Left renal pelvis (tissue), 4 donors: ENCODE measurements around the gene UCP1. TPM values are rescaled to one million over a fixed set of nuclear protein-coding genes. Genes with fewer than 3 reads are reported as not detected.
A peak's percentile ranks its signal among the peaks of the same experiment; 100 is the strongest.

ENCODE experiments used
- DNase-seq, 4 donors: peaks; one replicate each; pipeline ENCODE4 v3.0.0-alpha.2; 2013; ENCODE audit warnings: low read depth in 4 of 4, low spot score in 3 of 4
- polyA plus RNA-seq, 4 donors: library from polyadenylated mRNA; unstranded; fragments of 120-200 nt; gene quantifications; one replicate each; pipeline ENCODE4 v1.2.1, GENCODE V29; 2013; ENCODE audit not compliant: insufficient read length in 4 of 4

Gene UCP1, protein sequence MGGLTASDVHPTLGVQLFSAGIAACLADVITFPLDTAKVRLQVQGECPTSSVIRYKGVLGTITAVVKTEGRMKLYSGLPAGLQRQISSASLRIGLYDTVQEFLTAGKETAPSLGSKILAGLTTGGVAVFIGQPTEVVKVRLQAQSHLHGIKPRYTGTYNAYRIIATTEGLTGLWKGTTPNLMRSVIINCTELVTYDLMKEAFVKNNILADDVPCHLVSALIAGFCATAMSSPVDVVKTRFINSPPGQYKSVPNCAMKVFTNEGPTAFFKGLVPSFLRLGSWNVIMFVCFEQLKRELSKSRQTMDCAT
- polyA plus RNA-seq, result under 1 TPM in 1 of 4 donors, not detected in 3; 0.29 TPM

DNA sequence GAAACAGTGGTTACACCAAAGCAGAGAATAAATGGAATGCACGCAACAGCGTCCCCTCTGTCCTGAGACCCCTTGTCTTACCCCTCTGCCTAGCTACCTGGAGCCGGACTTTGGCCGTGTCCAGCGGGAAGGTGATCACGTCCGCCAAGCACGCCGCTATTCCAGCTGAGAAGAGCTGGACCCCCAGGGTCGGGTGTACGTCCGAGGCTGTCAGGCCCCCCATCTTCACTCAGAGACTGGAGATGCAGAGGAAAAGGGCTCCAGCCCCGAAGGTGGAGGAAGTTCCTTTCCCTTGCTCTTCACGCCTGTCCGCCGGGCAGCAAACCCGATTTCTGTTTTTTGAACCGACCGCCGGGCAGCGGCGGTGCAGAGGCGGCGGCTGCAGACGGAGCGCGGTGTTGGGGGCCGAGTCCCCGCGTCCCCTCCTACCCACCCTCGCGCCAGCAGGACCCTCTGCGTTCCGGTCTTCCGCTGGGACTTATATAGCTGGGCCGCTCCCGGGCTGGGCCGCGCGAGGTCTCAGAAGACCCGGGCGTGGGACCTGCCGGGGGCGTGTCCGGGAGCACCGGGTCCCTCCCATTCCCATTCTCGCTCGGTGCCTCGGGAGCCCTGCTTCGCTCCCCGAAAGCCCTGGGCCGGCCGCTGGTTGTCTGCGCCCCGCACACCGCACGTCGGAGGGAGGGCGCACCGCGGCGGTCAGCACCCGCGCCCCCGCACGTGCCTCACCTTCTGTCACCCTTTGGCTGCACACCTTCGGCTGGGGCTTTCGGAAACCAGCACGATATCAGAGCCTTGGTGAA lies at the start of gene UCP1:
UCP1 (minus strand) TSS at position 455 of the 800 bp plus-strand sequence; CDS start at position 223, 232 bp downstream.
- peak in 1 of 4 donors; percentile 10 for DNase-seq

DNA sequence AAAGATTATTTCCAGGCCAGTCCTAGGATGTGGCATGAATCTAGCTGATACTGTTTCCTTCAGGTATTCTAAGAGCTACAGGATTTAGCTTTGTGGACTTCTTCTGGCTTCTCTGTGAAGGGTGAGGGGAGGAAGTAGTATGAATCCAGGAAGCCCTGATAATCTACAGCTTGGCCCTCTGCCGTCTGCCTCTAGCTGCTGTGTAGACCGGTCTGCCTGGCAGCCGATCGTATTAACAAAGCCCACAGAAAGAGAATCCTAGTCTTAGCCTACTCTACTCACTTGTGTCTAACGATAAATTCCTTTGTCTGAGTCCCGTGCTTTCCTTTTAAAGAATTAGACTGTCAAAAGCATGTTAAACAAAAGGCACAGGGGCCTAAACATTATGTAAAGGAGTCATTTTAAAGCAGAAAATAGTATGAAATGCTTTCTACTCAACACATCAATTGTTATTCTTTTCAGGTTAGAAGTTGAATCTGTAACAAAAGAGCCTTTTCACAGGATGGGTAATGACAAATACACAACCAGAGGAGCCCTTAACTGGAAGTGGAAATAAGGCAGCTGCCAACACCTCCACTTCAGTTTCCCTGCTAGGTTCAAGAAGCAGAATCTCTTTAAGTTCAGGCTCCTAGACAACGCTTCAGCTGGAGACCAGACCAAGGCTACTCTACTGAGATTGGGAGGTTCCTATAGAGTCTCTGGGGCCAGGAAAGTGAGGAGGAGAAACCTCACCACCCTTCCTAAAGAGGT lies 48.9 kb upstream of the UCP1 start:
- no peak for DNase-seq

DNA sequence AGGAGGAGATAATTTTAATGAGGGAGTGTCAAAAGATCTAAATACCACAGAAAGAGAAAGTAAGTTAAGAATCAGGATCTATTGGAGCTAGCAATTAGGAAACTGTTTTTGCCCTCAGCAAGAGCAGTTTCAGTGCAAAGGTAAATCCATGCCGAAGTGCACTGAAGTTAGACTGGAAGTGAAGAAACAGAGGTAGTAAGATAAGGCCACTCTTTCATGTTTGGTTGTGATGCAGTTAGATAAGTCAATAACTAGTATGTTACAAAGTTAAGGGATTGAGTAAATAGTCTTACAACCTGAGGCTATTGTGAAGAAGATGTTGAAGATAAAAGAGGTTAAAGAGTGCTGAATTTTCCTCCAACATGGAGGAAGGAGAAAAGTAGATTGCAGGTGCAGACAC lies 46.7 kb upstream of the UCP1 start:
- no peak for DNase-seq

DNA sequence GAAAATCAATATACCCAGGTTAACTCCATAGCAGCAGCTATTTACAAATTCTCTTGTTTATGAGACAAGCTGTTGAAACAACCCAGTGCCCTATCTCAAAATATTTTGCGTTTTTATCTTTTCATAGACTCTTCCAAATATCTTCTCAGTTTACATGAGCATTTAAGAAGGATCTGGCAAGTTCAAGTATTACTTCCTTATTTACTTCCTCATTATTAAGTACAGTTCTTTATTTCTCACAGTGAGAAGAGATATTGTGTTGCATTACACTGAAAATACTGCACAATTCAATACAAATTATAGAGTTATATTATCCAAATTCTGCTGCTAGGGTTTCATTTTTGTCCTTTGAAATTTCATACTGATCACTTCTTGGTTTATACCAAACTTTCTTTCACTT lies 43.6 kb upstream of the UCP1 start:
- DNase-seq, result no peak

DNA sequence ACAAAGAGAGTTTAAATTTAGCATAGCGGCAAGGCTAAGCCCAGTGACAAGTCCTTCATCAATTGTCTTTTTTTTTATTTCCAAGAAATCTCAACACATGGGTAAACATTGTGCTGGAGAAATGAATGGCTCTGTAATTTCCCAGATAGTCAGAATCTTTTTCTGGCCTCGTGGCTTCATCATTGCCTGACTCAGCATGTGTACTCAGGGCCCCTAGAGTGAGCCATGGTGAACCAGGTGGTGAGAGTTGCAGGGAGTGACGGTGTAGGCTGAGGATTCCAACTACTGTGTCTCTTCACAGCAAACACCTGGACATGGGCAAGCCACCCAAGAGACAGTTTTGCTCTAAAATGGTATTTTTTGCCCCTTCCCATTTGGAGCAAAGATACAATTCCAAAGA lies 43.1 kb upstream of the UCP1 start:
- DNase-seq, result no peak

DNA sequence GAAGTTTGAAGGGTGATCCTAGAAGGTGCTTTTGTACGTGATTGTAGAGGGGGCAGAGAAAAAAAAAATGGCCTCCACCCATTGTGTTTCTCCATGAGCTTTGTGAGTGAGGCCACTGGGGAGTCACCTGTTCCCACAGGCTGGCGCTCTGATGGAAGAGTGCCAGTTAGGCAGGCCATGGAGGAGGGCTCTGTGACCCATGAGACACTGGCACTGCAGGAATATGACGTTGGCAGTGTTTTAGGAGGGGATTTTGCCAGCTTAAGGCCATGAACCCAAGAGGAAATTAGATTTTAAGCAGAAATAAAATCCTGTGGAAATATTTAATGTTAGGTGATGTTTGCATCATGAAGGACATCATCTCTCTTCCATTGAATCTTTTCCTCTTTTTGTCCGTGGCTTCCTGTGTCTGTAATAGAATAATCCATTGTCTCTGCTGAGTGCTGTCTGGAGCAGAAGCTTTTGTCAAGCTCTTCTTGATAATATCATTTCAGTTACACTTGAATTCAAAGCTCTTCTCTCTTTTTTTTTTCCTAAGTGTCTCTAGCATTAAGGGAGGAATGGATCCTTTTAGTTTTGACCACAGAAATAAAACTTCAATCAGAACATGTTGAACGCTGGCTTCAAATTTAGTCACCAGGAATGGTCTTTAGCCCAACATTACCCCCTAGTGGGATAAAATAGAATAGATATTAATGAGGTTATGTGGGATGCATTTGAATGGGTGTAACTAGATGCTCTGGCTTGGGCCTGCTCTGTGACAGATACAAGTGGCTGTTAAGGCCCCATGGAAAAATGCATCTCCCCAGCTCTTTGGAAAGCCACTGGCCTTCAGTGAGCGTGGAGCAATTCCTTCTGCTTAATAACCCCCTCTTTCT lies 41.0 kb upstream of the UCP1 start:
- peak; percentile 20 to 64 (median 34) for DNase-seq

DNA sequence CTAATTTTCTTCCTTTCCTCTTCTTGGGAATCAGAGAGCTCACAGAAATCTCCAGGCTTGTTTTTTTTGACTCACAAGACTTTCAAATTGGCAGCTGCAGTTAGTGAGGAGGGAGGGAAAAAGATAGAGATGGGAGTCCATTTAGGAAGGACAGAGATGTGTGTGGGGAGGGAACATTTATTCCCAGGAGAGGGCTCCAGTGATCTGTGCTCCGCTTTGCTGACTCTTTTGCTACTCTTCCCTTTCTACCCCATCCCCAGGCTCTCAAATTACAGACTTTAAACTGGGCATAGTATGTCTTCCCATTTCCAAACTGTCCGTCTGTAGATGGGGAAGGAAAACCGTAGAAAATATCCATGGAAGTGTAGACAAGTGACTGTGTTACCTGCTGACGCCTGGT lies 39.1 kb upstream of the UCP1 start:
- DNase-seq, result no peak

DNA sequence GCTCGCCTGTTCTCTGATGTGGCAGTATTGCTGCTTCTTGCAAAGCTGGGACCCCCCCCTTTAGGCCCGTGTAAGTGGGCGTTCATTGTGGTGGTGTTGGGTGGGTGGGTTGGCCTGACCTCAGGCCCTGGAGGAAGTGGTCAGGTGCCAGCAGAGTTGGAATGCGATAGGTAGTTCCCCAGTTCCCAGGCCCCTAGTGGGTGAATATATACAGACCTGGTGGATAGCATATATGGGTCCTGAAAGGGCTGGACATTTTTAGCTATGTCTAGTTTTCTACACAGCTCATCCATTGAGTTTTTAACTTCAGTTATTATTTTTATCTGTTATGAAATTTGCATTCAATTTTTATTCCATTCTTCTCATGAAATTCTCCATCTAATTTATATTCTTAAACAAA lies 35.8 kb upstream of the UCP1 start:
- no peak for DNase-seq

DNA sequence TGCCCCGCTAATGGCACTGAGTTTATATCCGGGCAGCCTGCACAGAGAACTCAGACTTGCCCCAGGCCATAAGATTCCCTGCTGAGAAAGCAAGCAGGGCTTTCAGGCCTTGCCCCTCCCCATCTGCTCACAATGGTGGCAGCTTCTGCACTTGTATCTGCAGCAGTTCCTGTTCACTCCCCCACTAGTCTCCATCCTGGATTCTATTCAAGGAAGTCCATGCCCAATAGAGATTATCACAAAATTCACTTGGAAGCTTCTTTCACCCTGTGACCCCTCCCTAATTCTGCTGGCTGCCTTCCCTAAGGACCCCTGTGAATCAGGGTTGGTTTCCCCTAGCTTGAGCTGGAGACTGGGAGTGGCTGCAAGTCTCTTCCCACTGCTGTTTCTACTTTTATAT lies 34.5 kb upstream of the UCP1 start:
- no peak for DNase-seq

DNA sequence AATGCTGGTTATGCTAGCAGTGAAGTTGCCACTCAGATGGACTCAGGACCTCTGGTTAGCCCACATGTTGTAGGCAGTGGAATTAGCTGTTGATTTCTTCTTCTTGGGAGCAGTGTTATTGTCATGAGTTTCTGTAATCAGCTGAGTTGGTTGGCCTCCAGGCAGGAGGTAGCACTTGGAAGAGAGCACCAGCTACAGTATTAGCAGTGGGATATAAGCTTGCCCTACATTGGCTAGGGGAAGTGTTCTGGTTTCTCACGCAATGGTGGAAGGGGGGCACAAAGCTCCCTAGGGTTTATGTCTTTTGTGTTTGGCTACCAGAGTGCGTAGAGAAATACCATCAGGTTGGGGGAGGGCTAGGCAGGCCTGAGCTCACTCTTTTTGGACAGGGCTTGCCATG lies 34.0 kb upstream of the UCP1 start:
- no peak for DNase-seq

DNA sequence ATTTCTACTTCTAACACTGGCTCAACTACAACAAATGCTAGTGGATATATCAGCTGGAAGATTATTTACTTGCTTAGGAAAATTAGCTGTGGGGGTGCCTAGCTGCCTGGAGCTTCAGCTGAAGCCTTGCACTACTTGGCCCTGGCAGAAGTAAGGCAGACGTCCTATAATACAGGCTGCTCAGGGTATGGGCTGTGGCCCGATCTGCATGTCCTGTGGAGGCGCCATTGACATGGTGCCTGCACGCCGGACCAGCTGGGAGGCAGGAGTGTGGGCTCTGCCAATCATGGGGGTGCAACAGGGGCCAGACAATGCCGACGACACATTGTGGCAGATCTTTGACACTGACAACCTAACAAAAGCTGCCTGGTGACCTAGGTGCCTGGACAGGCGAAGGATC lies 31.6 kb upstream of the UCP1 start:
- DNase-seq, result no peak

DNA sequence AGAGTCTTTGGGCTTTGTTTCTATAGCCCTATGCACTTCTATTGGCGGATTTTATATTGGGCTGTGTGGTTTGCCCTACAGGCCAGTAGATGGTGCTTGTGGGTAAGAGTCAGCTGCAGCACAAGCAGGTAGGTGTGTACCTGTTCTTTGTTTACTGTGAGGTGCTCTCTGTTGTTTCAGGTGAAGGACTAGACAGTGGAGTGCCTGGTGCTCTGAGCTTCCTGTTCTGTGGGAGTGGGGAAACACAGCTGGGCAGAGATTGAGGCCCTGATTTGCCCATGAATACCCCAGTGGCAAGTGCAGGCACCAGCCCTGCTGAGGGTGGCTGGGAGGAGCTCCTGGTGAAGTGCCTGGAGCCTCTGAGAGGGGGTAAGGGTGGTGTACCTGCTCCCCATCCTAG lies 26.3 kb upstream of the UCP1 start:
- no peak for DNase-seq

DNA sequence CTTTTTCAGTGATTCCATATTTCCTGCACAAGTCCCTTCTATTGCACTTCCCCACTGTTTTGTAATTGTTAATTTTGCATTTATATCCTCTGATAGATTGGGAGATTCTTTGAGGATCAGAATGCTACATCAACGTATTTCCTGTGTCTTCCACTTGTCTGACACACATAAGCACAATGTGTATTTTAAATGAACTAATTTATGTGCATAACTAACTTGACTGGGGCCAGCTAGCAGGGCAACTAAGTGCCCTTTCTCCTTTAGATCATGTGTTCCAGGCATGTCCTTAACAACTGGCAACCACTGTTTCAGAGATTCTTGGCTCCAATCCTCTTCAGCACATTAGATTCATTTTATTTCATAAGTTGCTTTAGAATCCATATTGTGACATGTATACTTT lies 15.7 kb upstream of the UCP1 start:
- DNase-seq, result no peak

DNA sequence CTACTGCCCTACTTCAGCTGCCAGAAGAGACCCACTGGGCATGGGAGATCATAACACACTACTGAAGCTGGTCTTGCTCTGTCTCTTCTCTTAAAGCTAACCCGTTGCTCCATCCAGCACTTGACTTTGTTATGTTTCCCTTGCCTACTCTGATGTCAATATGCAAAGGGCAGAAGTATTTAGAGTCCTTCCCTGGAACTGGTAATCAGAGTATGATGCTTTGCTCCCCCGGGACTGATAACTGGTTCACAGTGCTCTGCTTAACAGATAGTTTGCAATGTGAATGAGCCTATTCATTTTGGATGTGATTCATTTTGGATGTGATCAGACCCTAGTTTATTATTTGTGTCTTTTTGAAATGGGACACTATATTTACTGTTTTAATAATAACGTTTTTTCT lies 12.3 kb upstream of the UCP1 start:
- DNase-seq, result no peak

DNA sequence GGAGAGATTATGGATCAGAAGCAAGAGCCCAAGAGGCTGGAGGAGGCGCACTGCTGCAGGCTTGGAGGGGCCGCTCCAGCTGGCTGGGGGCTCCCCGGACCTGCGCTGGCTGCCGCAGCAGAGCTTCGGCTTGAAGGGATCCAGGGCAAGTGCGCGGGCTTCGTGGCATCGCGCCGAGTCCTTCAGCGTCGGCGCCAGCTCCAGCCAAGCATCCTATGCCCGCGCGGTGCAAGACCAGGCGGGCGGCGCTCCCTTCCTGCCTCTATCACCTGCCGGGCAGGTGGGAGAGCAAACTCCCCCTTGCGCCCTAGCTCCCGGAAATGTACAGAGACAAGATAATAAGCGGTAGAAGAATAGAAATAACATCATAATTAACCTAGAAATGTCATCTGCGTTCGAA lies 10.5 kb upstream of the UCP1 start:
- no peak for DNase-seq

DNA sequence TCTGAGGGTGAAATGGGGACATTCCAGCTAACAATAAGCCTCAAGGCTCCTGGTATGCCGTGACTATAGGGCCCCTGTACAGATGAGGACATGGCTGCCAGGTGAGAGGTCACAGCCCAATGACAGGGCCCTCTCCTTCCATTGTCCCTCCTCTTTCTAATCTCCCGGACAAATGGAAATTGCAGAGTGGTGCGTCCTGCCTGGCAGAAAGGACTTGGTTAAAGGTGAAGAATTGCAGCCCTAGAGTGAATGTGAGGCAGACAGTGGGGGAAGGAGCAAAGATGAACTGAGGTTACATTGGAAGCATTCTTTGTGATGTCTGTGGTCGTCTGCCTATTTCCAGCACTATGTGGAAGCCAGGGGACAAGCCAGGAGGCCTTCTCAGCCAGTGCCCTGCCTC lies 6.7 kb upstream of the UCP1 start:
- no peak for DNase-seq

DNA sequence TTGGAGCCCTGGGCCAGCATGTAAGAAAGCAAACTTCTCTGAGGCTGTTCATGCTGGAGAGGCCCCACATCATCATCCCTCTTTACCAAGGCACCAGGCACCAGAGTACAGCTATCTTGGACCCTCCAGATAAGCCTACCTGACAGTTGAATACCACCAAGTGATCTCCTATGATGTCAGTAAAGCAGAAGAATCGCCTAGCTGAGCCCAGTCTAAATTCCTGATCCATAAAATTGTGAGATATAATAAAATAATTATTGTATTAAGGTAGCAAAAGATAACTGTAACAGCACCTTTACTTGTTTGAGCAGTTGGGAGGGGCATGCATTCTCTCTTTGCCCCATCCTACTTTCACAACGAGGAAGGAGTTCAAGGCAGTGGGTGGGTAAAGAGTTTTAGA lies 2.9 kb upstream of the UCP1 start:
- no peak for DNase-seq

DNA sequence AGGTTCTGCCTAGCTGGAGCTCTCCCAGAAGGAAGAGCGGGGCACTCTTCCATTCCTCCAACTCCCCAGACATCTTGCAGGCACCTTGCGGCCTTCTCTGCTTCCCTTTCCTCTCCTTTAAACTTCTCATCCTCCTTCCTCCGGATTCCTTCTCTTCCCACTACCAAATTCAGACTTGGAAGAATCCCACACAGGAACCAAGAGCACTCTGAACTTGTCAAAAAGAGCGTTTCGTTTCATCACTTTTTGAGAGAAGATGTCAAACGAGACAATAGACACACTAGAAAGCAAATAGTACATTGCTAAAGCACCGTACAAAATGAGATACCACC lies 512 bp upstream of the UCP1 start:
- no peak for DNase-seq

DNA sequence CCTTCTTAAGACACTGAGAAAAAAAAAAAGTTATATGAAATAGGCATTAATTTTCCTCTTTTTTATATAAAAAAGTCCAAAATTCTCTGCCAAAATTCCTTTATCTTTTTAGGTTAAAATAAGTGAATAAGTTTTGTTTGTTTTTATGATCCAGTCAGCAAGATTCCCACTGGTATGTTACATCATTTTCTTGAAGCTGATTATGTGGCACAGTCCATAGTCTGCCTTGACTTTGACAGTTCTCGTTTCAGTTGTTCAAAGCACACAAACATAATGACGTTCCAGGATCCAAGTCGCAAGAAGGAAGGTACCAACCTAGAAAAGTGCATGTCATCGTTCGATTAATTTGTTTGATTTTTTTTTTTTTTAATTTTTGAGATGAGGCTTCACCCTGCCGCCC lies 9.1 kb downstream of the UCP1 start:
- DNase-seq, result no peak

DNA sequence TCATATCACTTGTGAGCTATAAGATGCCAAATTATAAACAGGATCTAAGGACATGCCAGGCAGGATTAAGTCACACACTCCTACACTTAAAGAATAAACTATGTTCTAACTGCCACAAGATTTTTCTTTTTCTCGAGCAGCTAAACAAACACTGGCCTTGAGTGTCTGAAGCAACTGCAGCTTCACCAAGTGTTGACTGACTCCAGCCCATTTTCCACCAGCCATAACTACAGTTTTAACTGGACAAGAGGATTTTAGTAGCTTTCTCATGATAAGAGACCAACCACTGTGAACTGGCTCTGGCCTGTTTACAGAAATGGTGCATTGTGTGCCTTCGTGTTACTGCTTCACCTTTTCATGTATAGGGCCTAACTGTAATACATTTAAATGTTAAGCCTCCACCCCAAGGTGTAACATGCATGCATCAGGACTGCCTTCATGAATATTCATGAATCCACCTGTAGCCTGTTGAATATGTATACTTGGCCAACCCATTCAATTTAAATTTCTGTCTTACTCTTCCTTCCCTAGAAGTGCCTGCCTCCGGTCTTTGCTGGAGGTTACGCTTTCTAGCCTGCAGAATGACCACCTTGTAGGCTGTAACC lies 10.8 kb downstream of the UCP1 start:
- DNase-seq, result no peak
